ENCODE data around the gene GDF15. TPM values are rescaled to one million over a fixed set of nuclear protein-coding genes. Genes with fewer than 3 reads are reported as not detected.
A peak's percentile ranks its signal among the peaks of the same experiment; 100 is the strongest.

The GDF15 gene
- total and polyA plus RNA-seq, 4 donors: 0.42 to 11.6 (median 7.2) TPM

DNA sequence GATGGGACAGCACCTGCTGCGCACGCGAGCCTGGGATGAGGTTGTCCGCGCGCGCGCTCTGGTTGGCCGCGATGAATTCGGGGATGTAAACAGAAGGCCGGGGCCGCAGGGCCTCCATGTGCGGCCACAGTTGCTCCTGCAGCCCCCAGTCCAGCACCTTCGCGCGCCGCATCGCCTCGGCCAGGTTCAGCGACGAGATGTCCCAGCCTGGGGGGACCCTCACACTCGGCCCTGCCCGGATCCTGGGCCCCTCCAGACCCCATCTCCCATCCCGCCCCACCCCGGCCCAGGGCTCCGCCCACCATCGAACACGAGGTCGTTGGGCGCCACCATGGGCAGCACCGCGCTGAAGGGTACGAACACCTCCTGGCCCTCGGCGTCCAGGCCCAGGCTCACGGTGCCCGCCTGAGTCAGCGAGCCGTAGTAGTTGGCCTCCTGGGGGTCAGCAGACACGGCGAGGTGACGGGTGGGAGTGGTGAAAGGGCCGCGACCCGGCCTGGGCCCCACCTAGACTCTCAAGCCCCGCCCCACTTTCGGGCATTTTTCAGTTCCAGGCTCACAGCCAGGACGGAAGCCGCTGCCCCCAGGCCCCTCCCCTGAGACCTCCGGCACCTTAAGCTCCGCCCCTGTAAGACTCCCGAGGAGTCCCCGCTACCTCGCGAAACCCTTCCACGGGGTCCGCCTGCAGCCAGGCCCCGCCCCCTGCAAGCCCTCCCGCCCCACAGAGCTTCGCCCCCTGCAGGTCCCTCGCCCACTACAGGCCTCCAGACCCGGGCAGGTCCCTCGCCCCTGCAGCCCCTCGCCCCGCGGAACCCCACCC is 50.9 kb downstream of the GDF15 start:
- peaks cover 3 to 32% (median 13%) of the 10 kb centered on the region in 4 donors for H3K4me1 ChIP-seq (ENCODE audit: control insufficient read depth in 4 of 4, insufficient read depth in 4 of 4, low read length in 3 of 4)
- DNase-seq (ENCODE audit: low spot score): peak; percentile 80
- peak overlapping the region; percentile 42 to 46 for H3K27ac ChIP-seq (ENCODE audit: low read depth in 1 of 2, low read length in 2 of 2)
- H3K27me3 ChIP-seq (ENCODE audit: control insufficient read depth in 4 of 4, insufficient read depth in 4 of 4, low read length in 3 of 4): no peaks in the 10 kb centered on the region
- no peak for TF ChIP-seq JUND (IDR thresholded peaks at IDR 0.05)
- TF ChIP-seq RXRA (IDR thresholded peaks at IDR 0.05): peak in 1 of 2 donors; percentile 4
- peak; percentile 28 for TF ChIP-seq NR2F2 (IDR thresholded peaks at IDR 0.05)
- TF ChIP-seq, protein P1, sequence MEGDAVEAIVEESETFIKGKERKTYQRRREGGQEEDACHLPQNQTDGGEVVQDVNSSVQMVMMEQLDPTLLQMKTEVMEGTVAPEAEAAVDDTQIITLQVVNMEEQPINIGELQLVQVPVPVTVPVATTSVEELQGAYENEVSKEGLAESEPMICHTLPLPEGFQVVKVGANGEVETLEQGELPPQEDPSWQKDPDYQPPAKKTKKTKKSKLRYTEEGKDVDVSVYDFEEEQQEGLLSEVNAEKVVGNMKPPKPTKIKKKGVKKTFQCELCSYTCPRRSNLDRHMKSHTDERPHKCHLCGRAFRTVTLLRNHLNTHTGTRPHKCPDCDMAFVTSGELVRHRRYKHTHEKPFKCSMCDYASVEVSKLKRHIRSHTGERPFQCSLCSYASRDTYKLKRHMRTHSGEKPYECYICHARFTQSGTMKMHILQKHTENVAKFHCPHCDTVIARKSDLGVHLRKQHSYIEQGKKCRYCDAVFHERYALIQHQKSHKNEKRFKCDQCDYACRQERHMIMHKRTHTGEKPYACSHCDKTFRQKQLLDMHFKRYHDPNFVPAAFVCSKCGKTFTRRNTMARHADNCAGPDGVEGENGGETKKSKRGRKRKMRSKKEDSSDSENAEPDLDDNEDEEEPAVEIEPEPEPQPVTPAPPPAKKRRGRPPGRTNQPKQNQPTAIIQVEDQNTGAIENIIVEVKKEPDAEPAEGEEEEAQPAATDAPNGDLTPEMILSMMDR (IDR thresholded peaks at IDR 0.05; ENCODE audit: low read depth, low read length, missing input control): no peak
- TF ChIP-seq FOXA1 (IDR thresholded peaks at IDR 0.05): no peak
- TF ChIP-seq HNF4A (conservative IDR thresholded peaks at IDR 0.05): no peak
- TF ChIP-seq FOXA2 (IDR thresholded peaks at IDR 0.05): no peak
- TF ChIP-seq EGR1 (IDR thresholded peaks at IDR 0.05; ENCODE audit: low read depth in 2 of 2): no peak
- TF ChIP-seq, protein P2, sequence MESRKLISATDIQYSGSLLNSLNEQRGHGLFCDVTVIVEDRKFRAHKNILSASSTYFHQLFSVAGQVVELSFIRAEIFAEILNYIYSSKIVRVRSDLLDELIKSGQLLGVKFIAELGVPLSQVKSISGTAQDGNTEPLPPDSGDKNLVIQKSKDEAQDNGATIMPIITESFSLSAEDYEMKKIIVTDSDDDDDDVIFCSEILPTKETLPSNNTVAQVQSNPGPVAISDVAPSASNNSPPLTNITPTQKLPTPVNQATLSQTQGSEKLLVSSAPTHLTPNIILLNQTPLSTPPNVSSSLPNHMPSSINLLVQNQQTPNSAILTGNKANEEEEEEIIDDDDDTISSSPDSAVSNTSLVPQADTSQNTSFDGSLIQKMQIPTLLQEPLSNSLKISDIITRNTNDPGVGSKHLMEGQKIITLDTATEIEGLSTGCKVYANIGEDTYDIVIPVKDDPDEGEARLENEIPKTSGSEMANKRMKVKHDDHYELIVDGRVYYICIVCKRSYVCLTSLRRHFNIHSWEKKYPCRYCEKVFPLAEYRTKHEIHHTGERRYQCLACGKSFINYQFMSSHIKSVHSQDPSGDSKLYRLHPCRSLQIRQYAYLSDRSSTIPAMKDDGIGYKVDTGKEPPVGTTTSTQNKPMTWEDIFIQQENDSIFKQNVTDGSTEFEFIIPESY (IDR thresholded peaks at IDR 0.05): no peak
- TF ChIP-seq TAF1 (conservative IDR thresholded peaks at IDR 0.05): no peak
- TF ChIP-seq RAD21 (IDR thresholded peaks at IDR 0.05): no peak
- no peak overlapping the region for H3K9ac ChIP-seq (ENCODE audit: low read depth in 1 of 2, low read length in 2 of 2)
- H3K9me3 ChIP-seq (ENCODE audit: control insufficient read depth in 4 of 4, low read length in 3 of 4): no peaks in the 10 kb centered on the region
- no peaks in the 10 kb centered on the region for H3K36me3 ChIP-seq (ENCODE audit: control insufficient read depth in 4 of 4, insufficient read depth in 3 of 4, low read depth in 1 of 4, low read length in 3 of 4)
- WGBS: 31% methylated on average over 67 of the region's 67 CpGs
- H3K4me3 ChIP-seq (ENCODE audit: low read depth in 1 of 3, low read length in 3 of 3): peak overlapping the region in 1 of 3 donors; percentile 48

DNA sequence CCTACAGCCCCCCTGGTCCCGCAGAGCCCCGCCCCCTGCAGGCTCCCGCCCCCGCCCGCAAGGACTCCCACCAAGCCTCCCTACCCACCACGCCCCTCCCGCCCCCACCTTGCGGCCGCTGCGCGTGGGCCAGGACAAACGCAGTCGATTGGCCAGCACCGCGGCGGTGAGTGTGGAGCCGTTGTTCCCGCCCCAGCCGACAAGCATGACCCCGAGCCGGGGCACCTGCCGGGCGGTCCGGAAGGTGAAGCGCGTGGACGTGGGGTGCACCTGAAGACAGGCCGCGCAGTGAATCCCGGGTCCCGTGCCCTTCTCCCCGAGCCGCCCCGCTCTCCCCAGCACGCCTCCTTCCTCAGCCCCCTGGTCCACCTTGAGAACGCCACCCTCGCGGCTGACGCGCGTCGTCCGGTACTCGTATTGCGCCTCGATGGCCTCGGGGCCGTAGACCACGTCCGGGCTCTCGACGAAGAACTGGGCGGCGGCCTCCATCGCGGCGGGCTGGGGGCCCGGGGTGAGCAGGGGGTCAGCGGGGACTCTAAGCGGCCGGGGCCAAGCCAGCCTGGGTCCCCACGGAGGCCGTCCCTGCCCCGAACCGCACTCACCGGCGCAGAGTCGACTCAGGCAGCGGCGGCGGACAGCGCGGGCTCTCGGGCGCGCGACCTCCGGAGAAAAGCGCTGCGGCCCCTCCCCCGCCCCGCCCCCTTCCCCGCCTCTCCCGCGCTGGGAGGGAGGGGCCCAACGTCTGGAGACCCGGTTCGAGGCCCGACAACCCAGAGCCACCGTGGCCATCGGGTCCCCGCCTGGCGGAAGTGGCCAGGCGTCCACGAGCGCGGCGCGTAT is 51.8 kb downstream of the GDF15 start, which contains the start of gene ISYNA1:
ISYNA1 (minus strand) TSS at position 643 of the 840 bp plus-strand sequence; CDS start at position 489, 154 bp downstream.
- peak; percentile 68 for DNase-seq (ENCODE audit: low spot score)
- no peaks in the 10 kb centered on the region for H3K27me3 ChIP-seq (ENCODE audit: control insufficient read depth in 4 of 4, insufficient read depth in 4 of 4, low read length in 3 of 4)
- H3K27ac ChIP-seq (ENCODE audit: low read depth in 1 of 2, low read length in 2 of 2): peak within 1 kb of the TSS; percentile 71 to 79
- H3K9me3 ChIP-seq (ENCODE audit: control insufficient read depth in 4 of 4, low read length in 3 of 4): no peaks in the 10 kb centered on the region
- H3K4me1 ChIP-seq (ENCODE audit: control insufficient read depth in 4 of 4, insufficient read depth in 4 of 4, low read length in 3 of 4): peaks cover 3 to 31% (median 13%) of the 10 kb centered on the region in 4 donors
- H3K9ac ChIP-seq (ENCODE audit: low read depth in 1 of 2, low read length in 2 of 2): no peak within 1 kb of the TSS
- WGBS: 3% methylated on average over 99 of the region's 99 CpGs
- no peaks in the 10 kb centered on the region for H3K36me3 ChIP-seq (ENCODE audit: control insufficient read depth in 4 of 4, insufficient read depth in 3 of 4, low read depth in 1 of 4, low read length in 3 of 4)
- TF ChIP-seq TAF1 (conservative IDR thresholded peaks at IDR 0.05) (no peak), EGR1 (IDR thresholded peaks at IDR 0.05; ENCODE audit: low read depth in 2 of 2) (no peak), FOXA1 (IDR thresholded peaks at IDR 0.05) (no peak)
- TF ChIP-seq, protein P1 (IDR thresholded peaks at IDR 0.05; ENCODE audit: low read depth, low read length, missing input control): no peak
- peak within 1 kb of the TSS in 2 of 3 donors; percentile 37 to 48 for H3K4me3 ChIP-seq (ENCODE audit: low read depth in 1 of 3, low read length in 3 of 3)
